Diencephalon (tissue), 1 donor: ENCODE results near the gene GPR68. TPM values are rescaled to one million over a fixed set of nuclear protein-coding genes. Genes with fewer than 3 reads are reported as not detected.

ENCODE experiments used
- total RNA-seq: library from RNA; depleted of rRNA; stranded (reverse); fragments of >200 nt; gene quantifications from one replicate; pipeline ENCODE4 v1.2.3, GENCODE V29; 2014

GPR68 gene
- total RNA-seq = 8.1 TPM

GRCh38 chr14:91244501-91244901 lies at the start of gene GPR68:
Gene GPR68, minus strand, starts transcription at chr14:91244704. Its CDS starts 9,654 bp downstream, at chr14:91235050.

Other genes with a start within 250 kb of the GPR68 start
- 13.4 TPM for gene RPS6KA5, start 184.1 kb downstream of the GPR68 start, total RNA-seq
- 37.4 TPM for gene DGLUCY, start 130.6 kb downstream of the GPR68 start, total RNA-seq
- gene CCDC88C, start 173.1 kb upstream of the GPR68 start, total RNA-seq = 60.0 TPM